GM19463 (cell line): Measurements from ENCODE around the gene KCNMA1.

ENCODE experiments used
- ATAC-seq: cut with Tn5 transposase; IDR thresholded peaks from one replicate; pipeline ENCODE4 v1.9.1; 2021; ENCODE audit warnings: mild to moderate bottlenecking, moderate library complexity; ENCODE audit not compliant: unreplicated experiment

KCNMA1 gene

DNA sequence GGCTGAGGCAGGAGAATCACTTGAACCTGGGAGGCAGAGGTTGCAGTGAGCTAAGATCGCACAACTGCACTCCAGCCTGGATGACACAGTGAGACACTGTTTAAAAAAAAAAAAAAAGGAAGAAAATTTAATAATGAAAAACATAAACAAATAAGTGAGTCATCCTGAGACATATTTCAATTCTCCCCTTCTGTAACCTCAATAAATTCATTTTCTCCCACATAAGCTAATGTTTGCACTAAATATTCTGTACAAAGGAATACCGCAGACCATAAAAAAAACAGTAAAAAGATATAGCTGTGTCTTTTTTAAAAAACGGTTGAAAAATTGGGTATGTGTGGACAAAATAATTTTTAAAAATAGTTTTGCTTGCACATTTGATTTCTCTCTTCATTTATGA, 654.0 kb downstream of the KCNMA1 start:
- ATAC-seq, result no peak

GRCh38 chr10:76982671-76983070, 654.9 kb downstream of the KCNMA1 start:
- ATAC-seq, result no peak

DNA sequence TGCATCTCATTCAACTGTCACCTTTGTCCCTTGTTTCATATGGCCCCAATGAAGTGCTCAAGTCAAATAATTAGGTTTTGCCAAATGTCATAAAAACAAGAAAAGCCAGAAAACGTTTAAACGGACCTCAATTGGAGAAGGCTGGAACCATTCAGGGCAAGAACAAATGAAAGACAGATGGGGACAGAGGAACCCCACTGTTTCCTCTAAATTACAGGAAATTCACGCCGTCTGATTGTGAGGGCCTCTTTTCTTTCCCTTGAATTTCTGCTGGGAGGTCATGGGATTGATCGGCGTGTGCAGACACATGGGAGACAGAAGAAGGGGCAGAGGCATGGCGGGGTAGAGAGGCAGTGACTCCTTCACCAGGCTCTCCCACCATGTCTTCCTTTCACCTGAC, 656.4 kb downstream of the KCNMA1 start:
- no peak for ATAC-seq

GRCh38 chr10:76977901-76978300, 659.7 kb downstream of the KCNMA1 start:
- ATAC-seq, result no peak

DNA sequence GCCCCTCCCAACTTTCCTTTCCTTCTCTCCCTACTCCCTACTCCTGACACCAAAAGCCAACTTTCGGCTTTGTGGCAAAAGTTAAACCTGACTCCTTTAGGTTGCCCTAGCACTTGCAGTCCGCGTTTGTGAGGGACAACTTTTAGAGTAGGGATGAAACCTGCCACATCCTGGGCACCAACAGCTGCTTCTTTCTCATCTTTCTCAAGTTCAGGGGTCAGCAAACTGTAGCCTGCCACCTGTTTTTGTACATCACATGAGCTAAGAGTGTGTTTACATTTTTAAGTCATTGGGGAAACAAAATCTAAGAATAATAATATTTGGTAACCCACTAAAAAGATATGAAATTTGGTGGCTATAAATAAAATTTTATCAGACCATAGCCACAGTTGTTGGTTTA, 660.6 kb downstream of the KCNMA1 start:
- no peak for ATAC-seq

- ATAC-seq, result no peak
Observed at GRCh38 chr10:76976142-76976541, 661.5 kb downstream of the KCNMA1 start.

- ATAC-seq, result no peak
Observed at GRCh38 chr10:76975126-76975525, 662.5 kb downstream of the KCNMA1 start.

DNA sequence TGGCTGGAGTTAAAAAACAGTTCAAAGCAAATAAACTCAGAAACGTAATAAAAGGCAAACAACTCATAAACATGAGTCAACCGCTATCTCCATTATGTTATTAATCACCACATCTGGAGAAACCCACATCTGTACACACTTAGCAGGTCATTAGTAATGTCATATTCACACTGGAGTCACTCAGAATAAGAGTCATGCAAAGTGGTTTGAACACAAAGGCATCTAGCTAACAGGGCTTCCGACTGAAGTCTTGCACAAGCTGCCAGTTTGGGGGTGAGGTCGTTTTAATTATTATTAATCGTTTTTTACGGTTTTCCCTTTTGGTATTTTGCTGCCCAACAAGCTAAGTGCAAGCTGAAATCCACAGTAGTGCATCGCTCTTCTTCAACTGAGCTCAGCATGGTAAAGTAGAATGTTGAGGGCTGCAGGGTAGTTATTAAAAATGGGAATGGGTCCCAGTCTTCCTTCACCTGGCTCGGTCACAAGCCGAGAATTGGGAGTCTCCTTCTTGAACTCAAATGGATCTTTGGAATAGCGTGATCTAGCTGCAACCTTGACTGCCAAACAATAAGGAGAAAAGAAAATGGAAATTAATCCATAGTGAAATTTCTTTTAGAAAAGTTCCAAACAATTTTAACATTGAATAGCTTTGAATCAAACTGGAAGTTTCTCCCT, 663.5 kb downstream of the KCNMA1 start:
- ATAC-seq, result no peak

GRCh38 chr10:76973091-76974016, 664.3 kb downstream of the KCNMA1 start:
- ATAC-seq, result no peak

GRCh38 chr10:76972541-76972940, 665.1 kb downstream of the KCNMA1 start:
- no peak for ATAC-seq

GRCh38 chr10:76971547-76972170, 665.9 kb downstream of the KCNMA1 start:
- no peak for ATAC-seq

GRCh38 chr10:76970711-76971519, 666.7 kb downstream of the KCNMA1 start:
- ATAC-seq, result no peak

- no peak for ATAC-seq
Observed at GRCh38 chr10:76969366-76969948, 668.2 kb downstream of the KCNMA1 start.

DNA sequence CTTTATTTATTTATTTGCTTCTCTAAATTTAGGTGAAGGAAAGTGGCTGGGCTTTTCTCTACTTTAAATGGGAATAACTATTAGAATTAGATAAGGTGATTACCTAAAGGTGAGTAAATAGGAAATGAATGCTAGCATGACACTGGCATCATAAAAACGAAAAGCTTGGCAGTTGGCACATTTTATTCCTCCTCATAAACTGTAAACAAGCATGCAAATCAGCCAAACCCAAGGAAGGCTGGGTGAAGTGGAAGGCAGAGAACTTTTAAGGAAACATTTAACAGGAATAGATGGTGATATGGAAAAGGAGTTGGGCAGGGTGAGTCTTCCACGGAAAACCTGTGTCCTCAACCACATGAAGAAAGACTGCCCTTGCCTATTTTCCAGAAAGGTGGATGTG, 669.1 kb downstream of the KCNMA1 start:
- ATAC-seq, result no peak

GRCh38 chr10:76962851-76963250, 674.8 kb downstream of the KCNMA1 start:
- ATAC-seq, result no peak

- no peak for ATAC-seq
Observed at GRCh38 chr10:76961841-76962240, 675.8 kb downstream of the KCNMA1 start.

DNA sequence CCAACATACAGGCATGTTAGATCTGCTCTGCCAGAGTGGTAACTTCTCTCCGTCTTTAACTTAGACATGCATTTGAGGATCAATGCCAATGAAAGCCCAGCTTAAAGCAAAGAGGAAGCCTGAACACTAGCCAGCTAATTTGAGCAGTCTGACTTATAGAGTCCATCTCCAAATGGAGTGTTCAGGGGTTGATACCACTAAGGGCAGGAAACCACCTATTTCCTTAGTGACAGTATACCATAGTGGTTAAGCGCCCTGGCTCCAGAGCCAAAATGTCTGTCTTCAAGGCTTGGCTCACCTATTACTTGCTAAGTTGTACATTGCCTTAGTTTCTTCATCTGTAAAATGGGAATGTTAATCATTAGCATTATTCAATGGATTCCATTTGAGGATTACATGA, 678.5 kb downstream of the KCNMA1 start:
- ATAC-seq, result no peak

DNA sequence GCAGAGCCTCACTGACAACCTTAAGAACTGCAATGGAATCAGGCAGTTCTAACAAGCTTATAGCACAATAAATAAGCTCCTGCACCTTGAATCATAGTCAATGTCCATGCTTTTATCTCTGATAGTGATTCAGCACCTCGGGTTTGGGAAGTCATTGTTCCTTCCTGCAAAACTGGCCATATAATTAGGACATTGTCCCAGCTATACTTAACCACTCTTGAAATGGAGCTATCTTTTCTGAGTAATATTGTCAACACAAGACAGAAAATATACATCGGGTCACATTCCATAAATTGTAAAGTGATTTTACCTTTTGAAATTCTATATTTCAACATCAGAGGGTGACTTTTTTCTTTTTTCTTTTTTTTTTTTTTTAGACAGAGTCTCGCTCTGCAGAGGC, 682.8 kb downstream of the KCNMA1 start:
- no peak for ATAC-seq

DNA sequence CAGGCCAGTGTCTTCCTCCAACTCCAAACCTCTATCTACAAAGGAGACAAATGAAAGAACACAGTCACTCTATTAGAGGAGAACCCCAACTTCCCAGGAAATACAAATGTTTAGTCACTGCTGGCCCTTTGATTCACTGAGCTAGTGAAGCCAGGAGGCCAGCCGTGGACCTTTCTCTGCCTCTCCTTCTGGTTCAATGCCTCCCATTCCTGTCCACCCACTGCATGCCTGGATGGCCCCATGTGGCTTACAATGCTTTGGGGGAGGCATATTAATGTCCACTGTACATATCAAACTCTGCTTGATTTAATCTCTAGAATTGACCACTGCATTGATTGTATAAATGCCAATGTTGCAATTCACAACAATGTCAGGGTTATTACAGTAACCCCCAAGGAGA, 687.3 kb downstream of the KCNMA1 start:
- ATAC-seq, result no peak

- ATAC-seq, result no peak
Observed at GRCh38 chr10:76946270-76946669, 691.3 kb downstream of the KCNMA1 start.

- no peak for ATAC-seq
Observed at GRCh38 chr10:76945166-76945565, 692.4 kb downstream of the KCNMA1 start.
